Kidney epithelial cell (primary cell): Measurements from ENCODE around the gene KRT15. TPM values are rescaled to one million over a fixed set of nuclear protein-coding genes. Genes with fewer than 3 reads are reported as not detected.

ENCODE experiments used
- DNase-seq: peaks from one replicate; pipeline ENCODE4 v3.0.0-alpha.2; 2010; ENCODE audit warnings: low read depth
- H3K27me3 ChIP-seq: 2 replicates; pipeline ENCODE4 v1.6.0; 2011; ENCODE audit warnings: low read length; ENCODE audit not compliant: control insufficient read depth, insufficient read depth
- H3K36me3 ChIP-seq: 2 replicates; pipeline ENCODE4 v1.5.1; 2011; ENCODE audit warnings: low read length; ENCODE audit not compliant: control insufficient read depth, insufficient read depth
- H3K4me3 ChIP-seq: 2 replicates; pipeline ENCODE4 v1.5.1; 2011; ENCODE audit warnings: low read depth, mild to moderate bottlenecking, control low read depth, low read length
- CTCF ChIP-seq: IDR thresholded peaks from 2 replicates; pipeline ENCODE4 v1.5.1; 2011; ENCODE audit warnings: mild to moderate bottlenecking, moderate library complexity, low read length, control low read depth, inconsistent platforms; ENCODE audit not compliant: insufficient read depth, poor library complexity, severe bottlenecking
- total RNA-seq: library from RNA; depleted of rRNA; stranded (reverse); fragments of >200 nt; gene quantifications from 2 replicates; pipeline ENCODE4 v1.2.3, GENCODE V29; 2015

The KRT15 gene
- total RNA-seq, 1 donor from 2014 or later, result 1.3 TPM

GRCh38 chr17:41475421-41475820 lies 43.3 kb downstream of the KRT15 start:
- Histone ChIP-seq H3K27me3 (no peaks in the 10 kb centered on the region), H3K4me3 (no peak overlapping the region), H3K36me3 (no peaks in the 10 kb centered on the region)
- no peak for DNase-seq
- no peak for TF ChIP-seq CTCF

DNA sequence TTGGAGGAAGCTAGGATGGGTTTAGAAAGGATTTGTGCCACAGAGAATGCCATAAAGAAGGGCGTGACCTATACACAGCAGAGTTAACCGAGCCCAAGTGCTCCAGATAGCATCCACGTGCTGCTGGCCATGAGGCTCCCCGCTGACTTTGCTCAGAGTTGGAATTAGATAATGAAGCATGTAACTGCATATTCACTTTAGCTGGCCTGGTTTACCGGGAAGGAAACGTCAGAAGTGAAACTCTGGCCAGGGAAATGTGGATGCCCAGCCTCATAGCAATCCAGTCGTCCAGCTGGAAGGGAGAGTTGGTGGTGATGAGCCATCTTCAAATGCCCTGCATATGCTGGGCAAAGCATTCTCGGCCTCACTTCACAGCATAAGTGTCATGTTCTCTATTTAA lies 43.8 kb downstream of the KRT15 start:
- no peak for TF ChIP-seq CTCF
- no peak for DNase-seq
- Histone ChIP-seq H3K4me3 (no peak overlapping the region), H3K27me3 (no peaks in the 10 kb centered on the region), H3K36me3 (no peaks in the 10 kb centered on the region)

- no peaks in the 10 kb centered on the region for H3K27me3 ChIP-seq
These were observed 50.3 kb downstream of the KRT15 start for GRCh38 chr17:41468346-41468745.

GRCh38 chr17:41467561-41467960 lies 51.1 kb downstream of the KRT15 start:
- TF ChIP-seq CTCF, result no peak
- no peak for DNase-seq
- Histone ChIP-seq H3K4me3 (no peak overlapping the region), H3K36me3 (no peaks in the 10 kb centered on the region), H3K27me3 (no peaks in the 10 kb centered on the region)

More at GRCh38 chr17:41468346-41468745, 50.3 kb downstream of the KRT15 start:
- Histone ChIP-seq H3K36me3 (no peaks in the 10 kb centered on the region), H3K4me3 (no peak overlapping the region)
- TF ChIP-seq CTCF, result no peak
- no peak for DNase-seq

DNA sequence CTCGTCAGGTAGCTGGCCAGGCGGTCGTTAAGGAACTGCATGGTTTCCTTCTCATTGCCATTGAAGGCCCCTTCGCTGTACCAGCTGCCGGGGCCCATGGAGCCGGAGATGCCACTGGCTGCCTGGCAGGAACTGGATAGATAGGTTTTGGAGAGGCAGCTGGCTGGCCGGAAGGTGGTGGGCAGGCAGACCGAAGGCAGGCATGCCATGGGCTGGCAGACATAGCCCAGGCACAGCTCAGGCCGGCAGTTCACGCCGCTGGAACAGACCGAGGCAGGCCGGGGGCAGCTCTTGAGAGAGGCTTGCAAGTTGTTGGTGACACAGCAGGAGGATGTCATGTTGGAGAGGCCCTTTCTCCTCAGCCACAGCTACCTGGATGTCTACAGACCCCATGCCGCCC lies 51.7 kb downstream of the KRT15 start, which contains the start of gene KRT32:
KRT32 (minus strand) TSS at position 399 of the 400 bp plus-strand sequence; CDS start at position 338, 61 bp downstream.
- TF ChIP-seq CTCF, result no peak

GRCh38 chr17:41464682-41465081 lies 54.0 kb downstream of the KRT15 start:
- TF ChIP-seq CTCF, result no peak
- Histone ChIP-seq H3K27me3 (no peaks in the 10 kb centered on the region), H3K4me3 (no peak overlapping the region), H3K36me3 (no peaks in the 10 kb centered on the region)
- peak; percentile 81 for DNase-seq

More for the DNA sequence above, 51.7 kb downstream of the KRT15 start, which contains the start of gene KRT32:
- H3K36me3 ChIP-seq, result no peaks in the 10 kb centered on the region
- no peak for DNase-seq
- no peak within 1 kb of the TSS for H3K4me3 ChIP-seq
- no peaks in the 10 kb centered on the region for H3K27me3 ChIP-seq
